Sigmoid colon (tissue), 7 donors: ENCODE data around the gene ZNF492. TPM values are rescaled to one million over a fixed set of nuclear protein-coding genes. Genes with fewer than 3 reads are reported as not detected.
A peak's percentile ranks its signal among the peaks of the same experiment; 100 is the strongest.

Experiments used
- DNase-seq: peaks from one replicate; pipeline ENCODE4 v3.0.0-alpha.2; 2019
- H3K27ac ChIP-seq, 4 donors: fragments of 200-600 bp; sonication (generic); one replicate each; pipeline ENCODE4 v1.5.1; 2016 to 2019; ENCODE audit warnings: mild to moderate bottlenecking in 1 of 4
- H3K27me3 ChIP-seq, 3 donors: fragments of 200-600 bp; sonication (generic); one replicate each; pipeline ENCODE4 v1.5.1; 2019; ENCODE audit warnings: mild to moderate bottlenecking in 1 of 3
- H3K36me3 ChIP-seq, 4 donors: fragments of 200-600 bp; sonication (generic); one replicate each; pipeline ENCODE4 v1.5.1; 2016 to 2019
- H3K4me1 ChIP-seq, 4 donors: fragments of 200-600 bp; sonication (generic); one replicate each; pipeline ENCODE4 v1.5.1; 2017 to 2019
- H3K4me3 ChIP-seq, 4 donors: fragments of 200-600 bp; sonication (generic); one replicate each; pipeline ENCODE4 v1.5.1; 2017 to 2019; ENCODE audit warnings: mild to moderate bottlenecking in 2 of 4, moderate library complexity in 1 of 4
- H3K9me3 ChIP-seq, 4 donors: fragments of 200-600 bp in 3 of 4; sonication (generic) in 3 of 4; one replicate each; pipeline versions ENCODE4 v1.5.1 to v1.6.1; 2013 to 2019
- CTCF ChIP-seq, 4 experiments: fragments of 450-650 bp in 3 of 4; fragments of 200-600 bp in 1 of 4; IDR thresholded peaks; one replicate each; pipeline ENCODE4 v1.5.1; 2016 to 2019; ENCODE audit warnings: antibody characterized with exemption in 4 of 4, mild to moderate bottlenecking in 3 of 4, moderate library complexity in 2 of 4
- EP300 ChIP-seq, 4 donors: sonication (generic); formaldehyde crosslinking; IDR thresholded peaks; one replicate each; pipeline ENCODE4 v1.6.1; 2017; ENCODE audit warnings: antibody characterized with exemption in 4 of 4
- POLR2A ChIP-seq, 2 donors: fragments of 450-650 bp; IDR thresholded peaks; one replicate each; pipeline ENCODE4 v1.6.1; 2016; ENCODE audit warnings: antibody characterized with exemption in 2 of 2, mild to moderate bottlenecking in 2 of 2, moderate library complexity in 2 of 2
- POLR2AphosphoS5 ChIP-seq, 4 donors: sonication (generic); formaldehyde crosslinking; IDR thresholded peaks; one replicate each; pipeline ENCODE4 v1.6.1; 2017; ENCODE audit warnings: antibody characterized with exemption in 4 of 4
- WGBS, 2 donors: extraction: QIAGEN DNeasy Blood & Tissue Kit; methylation state at CpG; one replicate each; pipeline ENCODE4 v1.1.7; 2013; 5-methylcytosine and 5-hydroxymethylcytosine counted together
- intact Hi-C: fragments of 100-400 bp; cut with DNase I; formaldehyde crosslinking; loops from one replicate; pipeline ENCODE4 v1.15.1; 2023
- polyA plus RNA-seq, 3 donors: library from polyadenylated mRNA; stranded (reverse); fragments of 200-250 nt; gene quantifications; one replicate each; pipeline ENCODE4 v1.2.3, GENCODE V29; 2013
- total RNA-seq, 4 donors: library from RNA; depleted of rRNA; stranded (reverse); fragments of >200 nt; gene quantifications; one replicate each; pipeline ENCODE4 v1.1.0, GENCODE V29; 2016
- donor health status: healthy with polysubstance abuse.
- donor health status: Bipolar disorder and iron deficiency.
- donor health status: healthy.

ZNF492 gene
- total and polyA plus RNA-seq, 7 donors, result 0.14 to 0.48 (median 0.30) TPM; not detected in 3

DNA sequence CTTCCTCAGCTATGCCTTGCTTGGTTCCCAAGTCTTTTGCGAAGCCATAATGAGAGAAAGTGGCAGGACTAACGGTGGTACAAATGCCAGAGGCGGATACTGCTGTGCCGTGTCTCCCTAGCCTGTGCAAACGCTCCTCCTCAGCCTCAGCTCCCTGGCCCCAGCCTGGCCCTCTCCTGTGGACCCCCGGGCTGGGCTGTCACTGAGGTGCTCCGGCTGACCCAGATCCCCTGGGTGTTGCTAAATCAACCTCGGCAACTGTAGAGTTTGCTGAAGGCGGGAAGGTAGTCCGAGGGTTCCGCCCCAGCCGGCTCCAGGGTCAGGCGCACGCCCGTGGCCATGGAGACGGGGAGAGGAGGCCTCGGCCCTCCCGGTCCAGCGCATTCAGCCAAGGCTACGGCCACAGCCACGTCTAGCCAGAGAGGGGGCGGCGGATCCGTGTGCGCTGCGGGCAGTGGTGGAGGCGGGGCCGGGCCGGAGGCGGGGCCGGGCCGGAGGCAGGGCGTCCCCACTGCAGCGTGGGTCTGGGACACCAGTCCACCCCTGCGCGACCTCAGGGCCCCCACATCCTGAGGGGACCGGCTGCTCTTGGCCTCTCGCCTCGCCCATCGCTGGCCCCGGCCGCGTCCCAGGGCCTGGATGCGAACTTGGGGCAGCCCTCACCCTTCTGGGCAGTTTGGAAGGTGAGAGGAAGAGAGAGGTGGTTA, 16.4 kb upstream of the ZNF492 start:
- TF ChIP-seq POLR2AphosphoS5 (IDR thresholded peaks at IDR 0.05) (no peak), POLR2A (IDR thresholded peaks at IDR 0.05) (no peak)
- intact Hi-C loops, result no loop called here
- no peak overlapping the region for H3K27ac ChIP-seq
- H3K4me1 ChIP-seq, result peaks cover 0 to 9% (median under 1%) of the 10 kb centered on the region in 4 donors
- DNase-seq, result no peak
- WGBS, 2 donors, result 35 to 54% methylated on average over 44 of the region's 44 CpGs
- H3K27me3 ChIP-seq, result peaks cover 0 to 44% (median 8%) of the 10 kb centered on the region in 3 donors
- H3K36me3 ChIP-seq, result no peaks in the 10 kb centered on the region
- H3K9me3 ChIP-seq, result peaks cover 0 to 6% (median 0%) of the 10 kb centered on the region in 4 donors
- peak overlapping the region in 1 of 4 donors; percentile 18 for H3K4me3 ChIP-seq

DNA sequence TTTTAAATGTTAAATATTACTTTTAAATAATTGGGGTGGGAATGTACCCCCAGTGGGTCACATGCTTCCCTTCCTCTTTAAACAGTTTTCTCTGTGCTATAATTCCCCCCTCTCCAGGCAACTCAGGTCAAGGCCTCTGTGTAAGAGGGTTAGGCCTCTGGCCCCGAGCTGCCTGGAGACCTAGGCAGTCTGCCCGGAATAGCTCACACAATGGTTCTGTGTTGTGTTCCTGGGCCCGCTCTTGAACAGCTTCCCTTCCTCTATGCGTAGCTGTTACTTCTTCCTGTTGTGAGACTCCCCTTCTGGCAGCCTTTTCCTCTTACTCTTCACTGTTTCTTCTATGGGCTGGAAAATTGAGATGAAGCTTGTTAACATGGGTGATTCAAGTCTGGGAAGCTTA, 14.8 kb upstream of the ZNF492 start:
- DNase-seq, result no peak
- H3K4me1 ChIP-seq, result peaks cover 0 to 20% (median 5%) of the 10 kb centered on the region in 4 donors
- intact Hi-C loops, result no loop called here
- no peak overlapping the region for H3K4me3 ChIP-seq
- TF ChIP-seq POLR2AphosphoS5 (IDR thresholded peaks at IDR 0.05), result no peak
- TF ChIP-seq CTCF (IDR thresholded peaks at IDR 0.05), result no peak
- TF ChIP-seq POLR2A (IDR thresholded peaks at IDR 0.05), result no peak
- no peak for TF ChIP-seq EP300 (IDR thresholded peaks at IDR 0.05)
- H3K9me3 ChIP-seq, result peaks cover 0 to 6% (median 0%) of the 10 kb centered on the region in 4 donors
- H3K36me3 ChIP-seq, result no peaks in the 10 kb centered on the region
- H3K27me3 ChIP-seq, result peaks cover 0 to 59% (median 19%) of the 10 kb centered on the region in 3 donors
- WGBS, 2 donors, result 49 to 56% methylated on average over 4 of the region's 4 CpGs
- no peak overlapping the region for H3K27ac ChIP-seq

DNA sequence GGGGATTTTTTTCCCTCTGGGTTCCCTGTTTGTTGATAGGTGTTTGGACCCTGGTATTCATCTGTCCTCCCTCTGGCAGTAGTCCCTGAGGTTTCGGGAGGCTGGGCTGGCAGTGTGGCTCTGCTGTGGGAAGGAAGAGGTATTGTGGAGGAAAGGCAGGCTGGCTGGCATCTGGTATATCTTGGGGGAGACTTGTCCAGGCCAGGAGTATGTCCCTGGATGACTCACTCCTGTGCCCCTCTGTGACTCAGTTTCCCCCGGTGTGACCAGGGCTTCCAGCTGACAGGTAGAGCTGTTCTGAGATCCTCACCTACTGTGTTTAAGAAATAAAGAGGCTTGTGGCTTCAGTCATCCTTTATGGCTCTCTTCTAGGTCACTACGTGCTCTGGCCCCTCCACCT, 14.2 kb upstream of the ZNF492 start:
- H3K27ac ChIP-seq, result no peak overlapping the region
- H3K4me3 ChIP-seq, result no peak overlapping the region
- H3K4me1 ChIP-seq, result peaks cover 0 to 20% (median 5%) of the 10 kb centered on the region in 4 donors
- intact Hi-C loops, result no loop called here
- peaks cover 0 to 8% (median 0%) of the 10 kb centered on the region in 4 donors for H3K9me3 ChIP-seq
- no peaks in the 10 kb centered on the region for H3K36me3 ChIP-seq
- TF ChIP-seq EP300 (IDR thresholded peaks at IDR 0.05) (no peak), POLR2AphosphoS5 (IDR thresholded peaks at IDR 0.05) (no peak), POLR2A (IDR thresholded peaks at IDR 0.05) (no peak), CTCF (IDR thresholded peaks at IDR 0.05) (no peak)
- H3K27me3 ChIP-seq, result peaks cover 0 to 59% (median 19%) of the 10 kb centered on the region in 3 donors
- DNase-seq, result no peak
- WGBS, 2 donors, result 87 to 91% methylated on average over 3 of the region's 3 CpGs

- intact Hi-C loops, result no loop called here
- Histone ChIP-seq H3K4me1 (peaks cover 0 to 20% (median 5%) of the 10 kb centered on the region in 4 donors), H3K27ac (no peak overlapping the region), H3K9me3 (peaks cover 0 to 8% (median 0%) of the 10 kb centered on the region in 4 donors), H3K27me3 (peaks cover 0 to 59% (median 19%) of the 10 kb centered on the region in 3 donors), H3K36me3 (no peaks in the 10 kb centered on the region), H3K4me3 (no peak overlapping the region)
- whole genome bisulfite sequencing, 2 donors, result 90 to 92% methylated on average over 6 of the region's 6 CpGs
- TF ChIP-seq CTCF (IDR thresholded peaks at IDR 0.05) (no peak), EP300 (IDR thresholded peaks at IDR 0.05) (no peak), POLR2AphosphoS5 (IDR thresholded peaks at IDR 0.05) (no peak), POLR2A (IDR thresholded peaks at IDR 0.05) (no peak)
- no peak for DNase-seq
Measured at GRCh38 chr19:22620401-22620800, 13.7 kb upstream of the ZNF492 start.

- peaks cover 0 to 8% (median 0%) of the 10 kb centered on the region in 4 donors for H3K9me3 ChIP-seq
- peaks cover 0 to 59% (median 19%) of the 10 kb centered on the region in 3 donors for H3K27me3 ChIP-seq
- intact Hi-C loops, result no loop called here
- H3K4me1 ChIP-seq, result peaks cover 0 to 20% (median 5%) of the 10 kb centered on the region in 4 donors
- no peak for TF ChIP-seq POLR2A (IDR thresholded peaks at IDR 0.05)
- TF ChIP-seq EP300 (IDR thresholded peaks at IDR 0.05), result no peak
- TF ChIP-seq POLR2AphosphoS5 (IDR thresholded peaks at IDR 0.05), result no peak
- TF ChIP-seq CTCF (IDR thresholded peaks at IDR 0.05), result no peak
- H3K4me3 ChIP-seq, result no peak overlapping the region
- DNase-seq, result no peak
- 94% methylated on average over 1 of the region's 1 CpG for WGBS, 2 donors
- no peaks in the 10 kb centered on the region for H3K36me3 ChIP-seq
- no peak overlapping the region for H3K27ac ChIP-seq
Measured at GRCh38 chr19:22620912-22621311, 13.2 kb upstream of the ZNF492 start.
